Neuronal stem cell (in vitro differentiated cells): ENCODE measurements around the gene DOCK8.

Experiments used
- DNase-seq: peaks from one replicate; pipeline ENCODE4 v3.0.0-alpha.2; 2013; ENCODE audit warnings: low spot score
- H2AFZ ChIP-seq: one replicate; pipeline ENCODE4 v1.6.1; 2013; ENCODE audit warnings: mild to moderate bottlenecking, low read length, inconsistent platforms
- H2AK5ac ChIP-seq: 2 replicates; pipeline ENCODE4 v1.6.1; 2013; ENCODE audit warnings: low read depth, mild to moderate bottlenecking, inconsistent platforms, low read length, moderate library complexity, mixed read lengths
- H2BK120ac ChIP-seq: 2 replicates; pipeline ENCODE4 v1.6.1; 2013; ENCODE audit warnings: low read depth, mild to moderate bottlenecking, inconsistent platforms, low read length, moderate library complexity, mixed read lengths
- H2BK12ac ChIP-seq: one replicate; pipeline ENCODE4 v1.6.1; 2013; ENCODE audit warnings: low read length, inconsistent platforms
- H2BK15ac ChIP-seq: 2 replicates; pipeline ENCODE4 v1.6.1; 2013; ENCODE audit warnings: mild to moderate bottlenecking, low read length, inconsistent platforms, mixed read lengths
- H2BK5ac ChIP-seq: one replicate; pipeline ENCODE4 v1.6.1; 2013; ENCODE audit warnings: inconsistent platforms, mild to moderate bottlenecking, low read length, moderate library complexity
- H3K14ac ChIP-seq: one replicate; pipeline ENCODE4 v1.6.1; 2013; ENCODE audit warnings: low read length, inconsistent platforms
- H3K18ac ChIP-seq: 2 replicates; pipeline ENCODE4 v1.6.1; 2013; ENCODE audit warnings: low read length, inconsistent platforms
- H3K23ac ChIP-seq: 2 replicates; pipeline ENCODE4 v1.6.1; 2013; ENCODE audit warnings: low read depth, mild to moderate bottlenecking, mixed read lengths, low read length, inconsistent platforms; ENCODE audit not compliant: poor library complexity
- H3K27ac ChIP-seq: replicated peaks from 3 replicates; pipeline ENCODE4 v1.5.1; 2013; ENCODE audit warnings: low read length, inconsistent platforms
- H3K27me3 ChIP-seq, 3 experiments: 2 replicates each; pipeline ENCODE4 v1.6.1; 2013; ENCODE audit warnings: low read length in 3 of 3, mild to moderate bottlenecking in 2 of 3, inconsistent platforms in 1 of 3, low read depth in 1 of 3, mixed read lengths in 1 of 3, moderate library complexity in 1 of 3; ENCODE audit not compliant: control insufficient read depth in 3 of 3, insufficient read depth in 3 of 3
- H3K36me3 ChIP-seq, 2 donors: replicated peaks in 1 of 2; 2 replicates each; pipeline ENCODE4 v1.6.1; 2013; ENCODE audit warnings: low read length in 2 of 2; ENCODE audit not compliant: control insufficient read depth in 2 of 2, insufficient read depth in 2 of 2
- H3K4ac ChIP-seq: 2 replicates; pipeline ENCODE4 v1.6.1; 2013; ENCODE audit warnings: inconsistent platforms, mild to moderate bottlenecking, low read length, moderate library complexity
- H3K4me1 ChIP-seq, 2 donors: 1 replicate in 1 of 2; 2 replicates in 1 of 2; pipeline ENCODE4 v1.6.1; 2013; ENCODE audit warnings: low read length in 2 of 2, low read depth in 1 of 2; ENCODE audit not compliant: control insufficient read depth in 2 of 2, insufficient read depth in 1 of 2
- H3K4me2 ChIP-seq: one replicate; pipeline ENCODE4 v1.6.1; 2013; ENCODE audit warnings: mild to moderate bottlenecking, low read length, inconsistent platforms; ENCODE audit not compliant: insufficient read depth, poor library complexity, severe bottlenecking
- H3K4me3 ChIP-seq, 2 donors: 2 replicates each; pipeline ENCODE4 v1.5.1; 2013; ENCODE audit warnings: low read length in 2 of 2, mild to moderate bottlenecking in 2 of 2, inconsistent platforms in 1 of 2, moderate library complexity in 1 of 2
- H3K79me1 ChIP-seq: one replicate; pipeline ENCODE4 v1.6.1; 2013; ENCODE audit warnings: low read depth, mild to moderate bottlenecking, inconsistent platforms, low read length, moderate library complexity
- H3K9ac ChIP-seq: one replicate; pipeline ENCODE4 v1.6.1; 2013; ENCODE audit warnings: mild to moderate bottlenecking, low read depth, low read length, inconsistent platforms; ENCODE audit not compliant: poor library complexity
- H3K9me3 ChIP-seq, 2 donors: replicated peaks in 1 of 2; 2 replicates each; pipeline versions ENCODE3 to v1.6.1; 2013; ENCODE audit warnings: low read length in 2 of 2, mild to moderate bottlenecking in 2 of 2, inconsistent platforms in 1 of 2, low read depth in 1 of 2, mixed read lengths in 1 of 2, moderate library complexity in 1 of 2; ENCODE audit not compliant: control insufficient read depth in 2 of 2, insufficient read depth in 1 of 2
- H4K8ac ChIP-seq: one replicate; pipeline ENCODE4 v1.6.1; 2013; ENCODE audit warnings: low read depth, mild to moderate bottlenecking, inconsistent platforms, low read length, moderate library complexity
- H4K91ac ChIP-seq: one replicate; pipeline ENCODE4 v1.6.1; 2013; ENCODE audit warnings: low read length, low read depth, mild to moderate bottlenecking, inconsistent platforms; ENCODE audit not compliant: poor library complexity
- WGBS, 2 donors: extraction: QIAGEN DNeasy Blood & Tissue Kit; methylation state at CpG; one replicate each; pipeline ENCODE4 v1.1.7; 2013; ENCODE audit warnings: missing lambda C conversion rate in 2 of 2, mixed read lengths in 1 of 2; ENCODE audit not compliant: insufficient read length in 2 of 2, insufficient replicate concordance in 1 of 2; ENCODE audit errors: extremely low coverage in 2 of 2; 5-methylcytosine and 5-hydroxymethylcytosine counted together

Gene DOCK8

GRCh38 chr9:274406-274805 is 59.7 kb downstream of the DOCK8 start:
- no peak overlapping the region for H4K91ac ChIP-seq
- no peak overlapping the region for H3K4ac ChIP-seq
- H2AFZ ChIP-seq: no peak overlapping the region
- H3K18ac ChIP-seq: no peak overlapping the region
- no peak overlapping the region for H3K9ac ChIP-seq
- no peak overlapping the region for H3K14ac ChIP-seq
- no peak overlapping the region for H3K27ac ChIP-seq
- H3K36me3 ChIP-seq: no peaks in the 10 kb centered on the region
- H3K4me1 ChIP-seq: no peaks in the 10 kb centered on the region
- H3K4me3 ChIP-seq: no peak overlapping the region
- H2BK12ac ChIP-seq: no peak overlapping the region
- no peaks in the 10 kb centered on the region for H3K9me3 ChIP-seq
- DNase-seq: no peak
- no peak overlapping the region for H2BK15ac ChIP-seq
- WGBS, 2 donors: no CpG with 5 or more reads among the region's 6 CpGs
- no peak overlapping the region for H2BK120ac ChIP-seq
- H2AK5ac ChIP-seq: no peak overlapping the region
- no peak overlapping the region for H2BK5ac ChIP-seq
- H3K4me2 ChIP-seq: no peak overlapping the region
- H4K8ac ChIP-seq: no peak overlapping the region
- no peaks in the 10 kb centered on the region for H3K79me1 ChIP-seq
- no peak overlapping the region for H3K23ac ChIP-seq
- H3K27me3 ChIP-seq: no peaks in the 10 kb centered on the region

GRCh38 chr9:277601-278295 is 63.1 kb downstream of the DOCK8 start:
- Histone ChIP-seq H2BK5ac (no peak overlapping the region), H2AFZ (no peak overlapping the region), H3K4me1 (no peaks in the 10 kb centered on the region), H2AK5ac (no peak overlapping the region), H3K27me3 (peaks cover 0 to 2% (median 0%) of the 10 kb centered on the region in 3 experiments), H3K18ac (no peak overlapping the region), H2BK15ac (no peak overlapping the region), H4K8ac (no peak overlapping the region), H3K79me1 (no peaks in the 10 kb centered on the region), H3K4ac (no peak overlapping the region), H3K9me3 (no peaks in the 10 kb centered on the region), H3K9ac (no peak overlapping the region), H2BK120ac (no peak overlapping the region), H4K91ac (no peak overlapping the region), H3K23ac (no peak overlapping the region), H3K36me3 (no peaks in the 10 kb centered on the region), H2BK12ac (no peak overlapping the region), H3K4me2 (no peak overlapping the region), H3K4me3 (no peak overlapping the region), H3K27ac (no peak overlapping the region), H3K14ac (no peak overlapping the region)
- no CpG with 5 or more reads among the region's 3 CpGs for WGBS, 2 donors
- DNase-seq: no peak

GRCh38 chr9:278651-279050 is 64.0 kb downstream of the DOCK8 start:
- Histone ChIP-seq H3K4me3 (no peak overlapping the region), H3K4me2 (no peak overlapping the region), H2BK15ac (no peak overlapping the region), H3K14ac (no peak overlapping the region), H3K27me3 (peaks cover 0 to 2% (median 0%) of the 10 kb centered on the region in 3 experiments), H3K4me1 (no peaks in the 10 kb centered on the region), H2BK12ac (no peak overlapping the region), H3K9ac (no peak overlapping the region), H3K36me3 (no peaks in the 10 kb centered on the region), H3K9me3 (no peaks in the 10 kb centered on the region), H4K91ac (no peak overlapping the region), H3K23ac (no peak overlapping the region), H2AK5ac (no peak overlapping the region), H4K8ac (no peak overlapping the region), H3K4ac (no peak overlapping the region), H2AFZ (no peak overlapping the region), H2BK120ac (no peak overlapping the region), H3K18ac (no peak overlapping the region), H2BK5ac (no peak overlapping the region), H3K79me1 (no peaks in the 10 kb centered on the region), H3K27ac (no peak overlapping the region)
- DNase-seq: no peak
- WGBS, 2 donors: no CpG with 5 or more reads among the region's 8 CpGs

GRCh38 chr9:279674-280073 is 65.0 kb downstream of the DOCK8 start:
- H4K8ac ChIP-seq: no peak overlapping the region
- no peak overlapping the region for H2BK120ac ChIP-seq
- H3K9me3 ChIP-seq: no peaks in the 10 kb centered on the region
- H3K23ac ChIP-seq: no peak overlapping the region
- no peaks in the 10 kb centered on the region for H3K79me1 ChIP-seq
- no peaks in the 10 kb centered on the region for H3K4me1 ChIP-seq
- no peak overlapping the region for H3K18ac ChIP-seq
- no peak for DNase-seq
- no peak overlapping the region for H3K4me3 ChIP-seq
- no peak overlapping the region for H2BK15ac ChIP-seq
- H3K4ac ChIP-seq: no peak overlapping the region
- H3K27ac ChIP-seq: no peak overlapping the region
- no peak overlapping the region for H2BK12ac ChIP-seq
- H2BK5ac ChIP-seq: no peak overlapping the region
- no peak overlapping the region for H3K4me2 ChIP-seq
- WGBS, 2 donors: no CpG with 5 or more reads among the region's 4 CpGs
- no peak overlapping the region for H2AK5ac ChIP-seq
- H3K9ac ChIP-seq: no peak overlapping the region
- no peak overlapping the region for H2AFZ ChIP-seq
- H4K91ac ChIP-seq: no peak overlapping the region
- no peak overlapping the region for H3K14ac ChIP-seq
- H3K36me3 ChIP-seq: no peaks in the 10 kb centered on the region
- H3K27me3 ChIP-seq: peaks cover 0 to 2% (median 0%) of the 10 kb centered on the region in 3 experiments
